Measurements from ENCODE around the gene CDH18.

DNA sequence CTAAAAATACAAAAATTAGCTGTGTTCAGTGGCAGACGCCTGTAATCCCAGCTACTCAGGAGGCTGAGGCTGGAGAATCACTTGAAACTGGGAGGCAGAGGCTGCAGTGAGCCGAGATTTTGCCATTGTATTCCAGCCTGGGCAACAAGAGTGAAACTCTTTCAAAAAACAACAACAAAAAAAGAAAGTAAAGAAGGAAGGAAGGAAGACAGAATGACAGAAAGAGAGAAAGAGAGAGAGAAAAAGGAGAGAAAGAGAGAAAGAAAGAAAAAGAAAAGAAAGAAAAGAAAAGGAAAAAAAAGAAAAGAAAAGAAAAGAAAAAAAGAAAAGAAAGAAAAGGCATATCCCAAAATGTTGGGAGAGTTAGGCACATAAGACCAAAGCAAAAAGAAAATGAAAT is 278.6 kb downstream of the CDH18 start:
- TF ChIP-seq CTCF (IDR thresholded peaks at IDR 0.05) (no peak), POLR2A (IDR thresholded peaks at IDR 0.05) (no peak)
